ENCODE data around the gene RUBCN.

GRCh38 chr3:197718891-197719290, 17.8 kb downstream of the RUBCN start:
- no peak for TF ChIP-seq CTCF (optimal IDR thresholded peaks at IDR 0.05 in 1 of 3, IDR thresholded peaks at IDR 0.05 in 1 of 3, conservative IDR thresholded peaks at IDR 0.05 in 1 of 3; ENCODE audit: extremely low read depth in 1 of 3, insufficient read depth in 2 of 3, low read length in 3 of 3)
- no peak for TF ChIP-seq EZH2 (IDR thresholded peaks at IDR 0.05; ENCODE audit: low read length)
